ENCODE data around the gene BCL2L1.

Gene BCL2L1

DNA sequence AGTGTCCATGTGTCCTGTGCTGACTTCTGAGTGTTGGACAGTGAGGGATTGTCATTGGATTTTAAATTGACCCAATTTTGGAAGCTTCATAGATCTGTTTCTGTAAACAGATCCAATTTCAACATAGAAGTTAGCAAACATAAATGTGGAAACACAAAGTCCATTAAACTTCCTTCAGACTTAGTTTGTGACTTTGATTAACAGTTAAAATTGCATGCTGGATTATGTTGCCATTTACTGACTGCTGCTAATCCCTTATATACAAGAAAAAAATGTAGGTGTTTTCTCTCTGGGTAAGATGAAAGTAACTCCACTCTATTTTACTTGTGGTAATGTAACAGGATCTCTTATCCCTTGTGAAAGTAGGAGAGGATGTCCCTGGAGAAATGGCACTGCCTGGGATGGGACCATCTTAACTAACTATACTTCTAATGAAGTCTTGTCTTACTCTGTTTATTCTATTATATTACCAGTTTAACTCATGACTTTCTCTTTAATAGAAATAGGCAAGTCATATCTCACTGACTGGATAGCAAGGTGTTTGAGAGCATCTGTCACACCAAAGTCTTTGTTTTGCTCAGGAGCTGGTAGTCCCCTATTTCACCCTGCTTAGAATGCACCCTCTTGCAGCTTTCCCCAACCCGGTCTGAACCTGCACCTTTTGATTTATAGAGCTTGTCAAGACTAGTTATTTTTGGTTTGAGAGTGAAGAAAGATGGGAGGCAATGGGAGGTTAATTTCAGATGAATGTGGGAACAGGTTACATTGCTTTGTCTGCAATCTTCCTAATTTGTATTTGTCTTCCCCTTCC, 23.6 kb upstream of the BCL2L1 start:
- no peak overlapping the region for H3K4me3 Mint-ChIP-seq
- ATAC-seq (replicated peaks) (no peak), DNase-seq (no peak)
- H3K27ac Mint-ChIP-seq: no peak overlapping the region
- H3K27me3 Mint-ChIP-seq: no peaks in the 10 kb centered on the region
- no peaks in the 10 kb centered on the region for H3K36me3 Mint-ChIP-seq
- H3K9me3 Mint-ChIP-seq: no peaks in the 10 kb centered on the region
- H3K4me1 Mint-ChIP-seq: peaks cover 0 to 2% of the 10 kb centered on the region in 2 donors

DNA sequence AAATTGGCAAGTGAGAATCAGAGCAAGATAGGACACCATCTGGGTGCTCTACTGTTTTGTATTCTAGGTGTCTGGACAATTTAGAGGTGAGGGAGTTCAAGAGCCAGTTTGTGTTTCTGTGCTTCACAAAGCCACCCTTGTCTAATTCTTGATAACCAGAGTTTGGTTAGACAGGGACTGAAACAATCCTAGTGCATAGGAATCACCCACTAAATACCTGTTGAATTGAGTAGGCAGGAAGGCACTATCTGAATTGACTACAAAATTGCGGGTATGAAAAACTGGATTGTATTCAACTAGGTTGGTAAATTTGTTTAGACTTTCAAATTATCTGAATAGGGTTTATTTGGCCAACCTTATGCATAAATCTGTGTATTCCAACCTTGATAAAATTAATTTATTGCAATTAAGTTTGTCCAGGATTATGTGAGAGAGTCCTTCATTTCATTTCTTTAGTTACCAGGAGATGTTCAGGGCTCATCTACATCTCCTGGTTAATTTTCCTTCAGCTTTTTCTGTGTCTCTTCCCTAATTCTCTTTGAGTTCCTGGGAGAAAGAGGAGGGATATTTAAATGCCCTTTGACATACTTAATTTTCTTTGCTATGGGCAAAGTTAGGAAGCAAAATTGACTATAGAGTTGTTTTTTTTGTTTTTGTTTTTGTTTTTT, 18.1 kb upstream of the BCL2L1 start:
- no peak for ATAC-seq (replicated peaks)
- Mint-ChIP-seq H3K27ac (no peak overlapping the region), H3K4me3 (no peak overlapping the region), H3K36me3 (no peaks in the 10 kb centered on the region), H3K9me3 (no peaks in the 10 kb centered on the region), H3K4me1 (no peaks in the 10 kb centered on the region), H3K27me3 (no peaks in the 10 kb centered on the region)
- DNase-seq: no peak

DNA sequence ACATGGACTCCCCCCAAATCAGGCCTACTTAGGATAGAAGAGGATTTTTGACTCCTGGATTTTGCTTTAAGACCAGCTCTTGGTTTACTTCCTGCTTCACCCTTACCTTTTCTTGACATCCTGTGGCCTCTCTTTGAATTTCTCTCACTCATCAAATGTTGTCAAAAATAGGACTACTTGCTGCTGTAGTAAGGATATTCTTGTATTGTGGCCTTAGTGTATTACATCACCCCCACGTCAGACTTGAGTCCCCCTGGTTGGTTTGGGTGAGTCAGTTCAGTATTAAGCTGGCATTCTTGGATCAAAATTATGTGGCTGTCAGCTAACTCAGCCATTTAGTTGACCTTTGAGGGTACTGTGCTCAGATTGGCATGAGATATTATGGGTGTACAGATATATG, 17.5 kb upstream of the BCL2L1 start:
- ATAC-seq (replicated peaks) (peak in 1 of 2 donors; percentile 30), DNase-seq (no peak)
- no peaks in the 10 kb centered on the region for H3K27me3 Mint-ChIP-seq
- no peak overlapping the region for H3K27ac Mint-ChIP-seq
- no peaks in the 10 kb centered on the region for H3K9me3 Mint-ChIP-seq
- H3K4me1 Mint-ChIP-seq: no peaks in the 10 kb centered on the region
- H3K36me3 Mint-ChIP-seq: no peaks in the 10 kb centered on the region
- H3K4me3 Mint-ChIP-seq: no peak overlapping the region

DNA sequence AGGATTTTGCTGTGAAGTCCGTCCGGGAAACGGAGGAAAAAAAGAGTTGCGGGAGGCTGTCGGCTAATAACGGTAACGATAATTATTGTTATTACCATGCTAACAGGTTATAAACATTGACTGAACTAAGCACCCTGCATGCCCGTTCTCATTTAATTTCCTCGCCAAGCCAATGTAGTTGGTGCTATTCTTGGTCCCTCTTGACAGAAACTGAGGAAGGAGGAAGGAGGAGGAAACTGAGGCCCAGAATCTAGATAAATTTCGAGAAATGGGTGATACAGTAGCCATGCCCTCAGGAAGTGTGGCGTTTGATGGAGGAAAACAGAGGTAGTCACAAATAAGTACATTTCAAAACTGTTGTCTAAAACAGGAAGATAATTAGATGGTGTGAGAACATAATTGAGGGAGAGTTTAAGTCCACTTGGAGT, 16.9 kb upstream of the BCL2L1 start:
- Mint-ChIP-seq H3K9me3 (no peaks in the 10 kb centered on the region), H3K27ac (no peak overlapping the region), H3K36me3 (no peaks in the 10 kb centered on the region), H3K4me3 (no peak overlapping the region), H3K4me1 (no peaks in the 10 kb centered on the region), H3K27me3 (no peaks in the 10 kb centered on the region)
- DNase-seq: no peak
- ATAC-seq (replicated peaks): peak; percentile 3 to 13

DNA sequence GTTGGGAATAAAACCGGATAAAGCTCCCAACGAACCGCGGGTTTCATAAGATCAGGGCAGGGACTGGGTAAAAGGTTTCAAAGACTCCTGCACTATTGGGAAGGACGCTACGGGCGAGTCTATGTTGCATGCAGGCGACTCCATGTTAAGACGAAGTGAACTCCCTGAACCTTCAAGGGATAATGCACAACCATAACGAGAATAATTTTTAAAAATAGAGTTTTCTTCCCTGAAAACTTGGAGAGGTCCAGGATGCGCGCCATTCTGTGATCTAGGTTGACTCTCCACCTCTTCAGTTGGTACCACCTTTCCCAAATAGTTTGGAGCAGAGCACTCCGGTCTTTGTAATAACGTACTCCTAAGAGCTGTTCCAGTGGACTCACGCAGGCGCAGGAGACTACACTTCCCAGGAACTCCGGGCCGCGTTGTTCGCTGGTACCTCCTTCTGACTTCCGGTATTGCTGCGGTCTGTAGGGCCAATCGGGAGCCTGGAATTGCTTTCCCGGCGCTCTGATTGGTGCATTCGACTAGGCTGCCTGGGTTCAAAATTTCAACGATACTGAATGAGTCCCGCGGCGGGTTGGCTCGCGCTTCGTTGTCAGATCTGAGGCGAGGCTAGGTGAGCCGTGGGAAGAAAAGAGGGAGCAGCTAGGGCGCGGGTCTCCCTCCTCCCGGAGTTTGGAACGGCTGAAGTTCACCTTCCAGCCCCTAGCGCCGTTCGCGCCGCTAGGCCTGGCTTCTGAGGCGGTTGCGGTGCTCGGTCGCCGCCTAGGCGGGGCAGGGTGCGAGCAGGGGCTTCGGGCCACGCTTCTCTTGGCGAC, 16.3 kb upstream of the BCL2L1 start, which contains the start of gene TPX2:
Gene TPX2, plus strand, starts transcription at position 562 of the 821 bp plus-strand sequence. CDS start 18,187 bp downstream, outside the sequence.
- no peaks in the 10 kb centered on the region for H3K4me1 Mint-ChIP-seq
- H3K27me3 Mint-ChIP-seq: no peaks in the 10 kb centered on the region
- H3K27ac Mint-ChIP-seq: no peak within 1 kb of the TSS
- H3K4me3 Mint-ChIP-seq: no peak within 1 kb of the TSS
- H3K9me3 Mint-ChIP-seq: no peaks in the 10 kb centered on the region
- ATAC-seq (replicated peaks) (peak; percentile 97 to 99), DNase-seq (peak; percentile 84)
- H3K36me3 Mint-ChIP-seq: no peaks in the 10 kb centered on the region

DNA sequence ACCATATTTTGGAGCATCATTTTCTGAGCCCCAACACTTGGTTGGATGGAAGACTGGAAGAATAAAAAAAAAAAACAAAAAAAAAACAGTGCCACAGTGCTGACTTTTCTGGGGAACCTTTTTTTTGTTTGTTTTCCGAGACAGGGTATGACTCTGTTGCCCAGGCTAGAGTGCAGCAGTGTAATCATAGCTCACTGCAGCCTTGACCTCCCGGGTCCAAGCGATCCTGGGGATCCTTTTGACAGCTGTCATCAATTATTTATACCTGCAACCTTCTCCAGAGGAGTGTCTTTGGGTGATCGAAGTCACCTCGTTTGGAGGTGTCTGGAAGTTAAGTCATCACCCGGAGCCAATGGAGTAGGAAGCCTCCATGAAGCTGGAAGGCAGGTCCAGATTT, 8.7 kb upstream of the BCL2L1 start:
- Mint-ChIP-seq H3K27ac (no peak overlapping the region), H3K27me3 (no peaks in the 10 kb centered on the region), H3K4me1 (no peaks in the 10 kb centered on the region), H3K36me3 (no peaks in the 10 kb centered on the region), H3K4me3 (no peak overlapping the region), H3K9me3 (no peaks in the 10 kb centered on the region)
- ATAC-seq (replicated peaks) (no peak), DNase-seq (no peak)

DNA sequence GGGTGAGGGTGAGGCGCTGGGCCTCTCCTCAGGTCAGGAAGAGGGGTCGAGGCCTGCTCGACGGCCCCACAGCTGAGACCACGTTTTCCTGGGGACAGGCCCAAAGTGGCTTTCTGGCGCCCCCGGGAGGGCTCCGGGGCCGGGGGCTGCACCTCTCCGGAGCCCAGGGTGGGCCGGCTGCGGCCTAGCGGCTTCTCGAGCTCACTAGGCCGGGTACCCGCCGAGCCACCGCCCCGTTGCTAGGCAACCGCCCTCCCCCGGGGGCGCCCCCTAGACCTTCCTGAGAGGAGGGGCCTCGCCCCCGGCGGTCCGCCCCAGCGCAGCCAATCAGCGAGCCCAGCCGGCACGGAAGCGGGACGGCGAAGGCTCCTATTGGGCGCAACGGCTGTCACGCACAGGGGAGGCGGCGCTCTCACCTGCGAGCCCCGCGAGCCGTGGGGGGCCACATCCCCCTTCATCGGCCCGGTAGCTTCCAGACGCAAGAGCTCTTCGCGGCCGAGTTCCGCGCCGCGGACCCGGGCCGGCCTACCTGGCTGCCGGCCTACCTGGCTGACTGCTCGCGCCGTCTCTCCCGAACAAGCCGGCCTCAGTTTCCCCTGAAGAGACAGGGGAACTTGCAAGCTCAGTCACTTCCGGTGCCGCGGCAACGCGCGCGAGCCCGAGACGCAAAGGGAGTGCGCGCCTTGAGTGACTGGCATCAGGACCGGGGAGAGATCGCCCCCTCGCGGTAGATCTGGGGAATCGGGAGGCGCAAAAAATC, 831 bp upstream of the BCL2L1 start:
- peak overlapping the region; percentile 98 for H3K27ac Mint-ChIP-seq
- H3K27me3 Mint-ChIP-seq: no peaks in the 10 kb centered on the region
- peaks cover 43 to 44% of the 10 kb centered on the region in 2 donors for H3K36me3 Mint-ChIP-seq
- ATAC-seq (replicated peaks) (peak; percentile 85 to 90), DNase-seq (peak; percentile 99)
- peak overlapping the region; percentile 91 to 97 for H3K4me3 Mint-ChIP-seq
- no peaks in the 10 kb centered on the region for H3K9me3 Mint-ChIP-seq
- peaks cover 5 to 17% of the 10 kb centered on the region in 2 donors for H3K4me1 Mint-ChIP-seq

DNA sequence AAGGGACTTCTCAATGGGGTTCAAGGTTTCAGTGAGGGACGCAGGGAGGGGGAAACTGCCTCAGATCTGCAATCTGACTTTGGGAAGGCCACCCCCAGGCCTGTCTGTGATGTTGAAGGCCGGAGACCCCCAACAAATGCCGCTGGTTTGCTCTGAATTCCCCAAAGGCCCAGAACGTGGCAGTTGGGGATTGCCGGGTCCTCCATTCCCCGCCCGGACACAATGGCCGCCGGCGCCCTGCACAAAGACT, 326 bp upstream of the BCL2L1 start:
- Mint-ChIP-seq H3K27ac (peak overlapping the region; percentile 98), H3K4me3 (peak overlapping the region; percentile 91 to 97), H3K4me1 (peaks cover 6 to 21% of the 10 kb centered on the region in 2 donors), H3K27me3 (no peaks in the 10 kb centered on the region), H3K36me3 (peaks cover 45 to 46% of the 10 kb centered on the region in 2 donors), H3K9me3 (no peaks in the 10 kb centered on the region)
- DNase-seq (no peak), ATAC-seq (replicated peaks) (peak; percentile 44 to 47)

DNA sequence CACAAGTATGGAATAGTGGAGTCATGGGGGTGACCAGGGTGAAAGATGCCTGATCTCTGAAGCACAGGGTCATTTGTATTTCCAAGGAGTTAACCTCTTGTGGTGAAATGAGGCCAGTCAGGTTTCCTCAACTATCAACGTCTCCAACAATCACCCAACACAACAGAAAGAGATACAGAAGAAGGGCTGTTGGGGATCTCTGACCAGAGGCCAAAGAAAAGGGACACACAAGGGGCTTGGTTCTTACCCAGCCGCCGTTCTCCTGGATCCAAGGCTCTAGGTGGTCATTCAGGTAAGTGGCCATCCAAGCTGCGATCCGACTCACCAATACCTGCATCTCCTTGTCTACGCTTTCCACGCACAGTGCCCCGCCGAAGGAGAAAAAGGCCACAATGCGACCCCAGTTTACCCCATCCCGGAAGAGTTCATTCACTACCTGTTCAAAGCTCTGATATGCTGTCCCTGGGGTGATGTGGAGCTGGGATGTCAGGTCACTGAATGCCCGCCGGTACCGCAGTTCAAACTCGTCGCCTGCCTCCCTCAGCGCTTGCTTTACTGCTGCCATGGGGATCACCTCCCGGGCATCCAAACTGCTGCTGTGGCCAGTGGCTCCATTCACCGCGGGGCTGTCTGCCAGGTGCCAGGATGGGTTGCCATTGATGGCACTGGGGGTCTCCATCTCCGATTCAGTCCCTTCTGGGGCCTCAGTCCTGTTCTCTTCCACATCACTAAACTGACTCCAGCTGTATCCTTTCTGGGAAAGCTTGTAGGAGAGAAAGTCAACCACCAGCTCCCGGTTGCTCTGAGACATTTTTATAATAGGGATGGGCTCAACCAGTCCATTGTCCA, 1.0 kb downstream of the BCL2L1 start:
- Mint-ChIP-seq H3K4me1 (peaks cover 15 to 35% of the 10 kb centered on the region in 2 donors), H3K36me3 (peaks cover 53 to 59% of the 10 kb centered on the region in 2 donors), H3K9me3 (no peaks in the 10 kb centered on the region), H3K27me3 (no peaks in the 10 kb centered on the region), H3K4me3 (peak overlapping the region; percentile 91 to 97), H3K27ac (peak overlapping the region; percentile 98)
- ATAC-seq (replicated peaks): no peak
- no peak for DNase-seq

DNA sequence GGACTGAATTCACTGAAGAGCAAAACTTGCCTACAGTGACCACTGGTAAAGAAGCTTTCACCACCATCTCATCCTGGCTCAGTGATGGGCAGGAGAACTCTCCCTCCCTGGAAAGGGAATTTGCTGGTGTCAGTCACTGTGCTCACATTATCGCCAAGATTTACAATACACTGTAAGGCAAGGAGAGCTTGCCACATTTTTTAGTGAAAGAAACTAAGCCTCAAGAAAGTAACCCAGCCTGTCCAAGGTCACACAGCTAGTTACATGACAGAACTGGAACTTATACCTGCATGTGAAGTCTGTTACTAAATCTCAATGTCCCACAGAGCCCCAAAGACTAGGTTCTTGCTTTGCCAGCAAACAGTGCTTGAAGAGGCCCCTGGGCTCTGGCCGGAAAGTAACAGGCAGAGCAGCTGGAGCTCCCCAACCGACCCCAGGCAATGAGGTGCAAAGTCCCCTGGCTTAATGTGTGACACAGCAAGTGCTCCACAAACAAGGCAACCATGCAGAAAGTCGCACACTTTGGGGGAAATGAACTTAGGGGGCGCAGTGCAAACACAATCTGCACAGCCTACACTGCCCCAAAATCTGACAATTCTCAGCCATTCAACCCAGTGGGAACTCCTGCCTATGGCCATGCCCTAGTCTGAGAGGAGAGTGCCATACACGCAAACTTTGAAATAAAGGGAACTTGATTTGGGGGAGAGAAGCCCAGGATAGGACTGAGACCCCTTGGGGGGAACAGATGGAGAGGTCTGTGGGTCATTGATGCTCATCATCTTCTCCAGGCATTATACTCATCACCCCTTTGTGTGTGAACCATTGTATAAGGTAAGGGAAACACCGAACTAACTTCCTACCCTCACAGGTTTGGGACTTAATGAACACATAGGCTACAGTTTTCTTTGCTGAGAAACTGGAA, 1.9 kb downstream of the BCL2L1 start:
- Mint-ChIP-seq H3K27ac (peak overlapping the region; percentile 98), H3K27me3 (no peaks in the 10 kb centered on the region), H3K4me1 (peaks cover 22 to 44% of the 10 kb centered on the region in 2 donors), H3K36me3 (peaks cover 62 to 68% of the 10 kb centered on the region in 2 donors), H3K4me3 (peak overlapping the region; percentile 91 to 97), H3K9me3 (no peaks in the 10 kb centered on the region)
- ATAC-seq (replicated peaks) (no peak), DNase-seq (no peak)

DNA sequence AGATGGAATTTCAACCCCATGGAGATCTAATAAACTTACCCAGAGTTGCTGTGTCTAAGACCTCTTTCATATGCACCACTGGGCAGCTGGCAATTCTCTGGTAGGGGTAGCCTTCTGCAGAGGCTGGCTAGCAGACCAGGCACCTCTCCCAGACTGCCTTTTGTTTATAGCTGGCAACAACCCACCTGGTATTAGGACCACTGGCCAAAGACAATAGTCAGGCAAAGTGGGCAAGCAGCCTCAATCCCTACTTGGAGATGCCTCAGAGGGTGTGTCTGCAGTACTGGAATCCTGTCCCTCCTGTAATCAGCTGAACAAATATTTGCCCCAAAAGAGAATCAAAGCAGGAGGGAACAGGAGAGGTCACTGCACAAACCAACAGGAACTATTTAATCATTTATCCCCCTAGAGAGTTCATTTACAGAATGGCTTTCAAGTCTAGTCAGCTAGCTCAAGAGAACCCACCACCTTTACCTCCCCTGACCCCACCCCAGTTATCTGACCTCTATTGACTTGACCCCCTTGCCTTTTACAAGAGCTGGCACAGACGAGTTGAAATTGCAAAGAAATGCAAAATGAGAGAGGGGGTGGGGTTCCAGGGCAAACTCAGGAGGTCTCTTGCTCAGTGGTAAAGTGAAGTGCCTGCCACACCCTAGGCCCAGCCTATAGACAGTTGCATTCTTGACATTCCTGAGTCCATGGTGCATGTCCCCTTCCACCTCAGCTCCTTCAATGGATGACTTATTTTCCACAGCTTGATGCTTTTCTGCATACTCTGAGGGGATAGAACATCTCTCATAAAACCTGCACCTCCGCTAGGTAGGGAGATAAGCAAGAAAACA, 2.8 kb downstream of the BCL2L1 start:
- Mint-ChIP-seq H3K36me3 (peaks cover 69 to 77% of the 10 kb centered on the region in 2 donors), H3K27ac (peak overlapping the region; percentile 98), H3K4me3 (peak overlapping the region; percentile 91 to 97), H3K27me3 (no peaks in the 10 kb centered on the region), H3K4me1 (peaks cover 25 to 53% of the 10 kb centered on the region in 2 donors), H3K9me3 (no peaks in the 10 kb centered on the region)
- no peak for ATAC-seq (replicated peaks)
- no peak for DNase-seq

All from stimulated activated naive B cell treated with anti-CD40 and anti-IgM and Interleukin-4, amounts not matched to agents 10 μg/mL and 1 μg/mL and 100 μg/mL, for 72 hours (primary cell).